Stimulated activated CD4-positive, alpha-beta T cell treated with anti-CD3 and anti-CD28 coated beads, Interleukin-15, amount 100 ng/mL, for 48 hours (primary cell): ENCODE results near the gene AKR7A3.

Experiments
- DNase-seq, 2 donors: peaks; one replicate each; pipeline ENCODE4 v3.0.0-alpha.2; 2020; ENCODE audit warnings: low read depth in 2 of 2

AKR7A3 gene

GRCh38 chr1:19254416-19254815 lies 34.2 kb downstream of the AKR7A3 start:
- no peak for DNase-seq

DNA sequence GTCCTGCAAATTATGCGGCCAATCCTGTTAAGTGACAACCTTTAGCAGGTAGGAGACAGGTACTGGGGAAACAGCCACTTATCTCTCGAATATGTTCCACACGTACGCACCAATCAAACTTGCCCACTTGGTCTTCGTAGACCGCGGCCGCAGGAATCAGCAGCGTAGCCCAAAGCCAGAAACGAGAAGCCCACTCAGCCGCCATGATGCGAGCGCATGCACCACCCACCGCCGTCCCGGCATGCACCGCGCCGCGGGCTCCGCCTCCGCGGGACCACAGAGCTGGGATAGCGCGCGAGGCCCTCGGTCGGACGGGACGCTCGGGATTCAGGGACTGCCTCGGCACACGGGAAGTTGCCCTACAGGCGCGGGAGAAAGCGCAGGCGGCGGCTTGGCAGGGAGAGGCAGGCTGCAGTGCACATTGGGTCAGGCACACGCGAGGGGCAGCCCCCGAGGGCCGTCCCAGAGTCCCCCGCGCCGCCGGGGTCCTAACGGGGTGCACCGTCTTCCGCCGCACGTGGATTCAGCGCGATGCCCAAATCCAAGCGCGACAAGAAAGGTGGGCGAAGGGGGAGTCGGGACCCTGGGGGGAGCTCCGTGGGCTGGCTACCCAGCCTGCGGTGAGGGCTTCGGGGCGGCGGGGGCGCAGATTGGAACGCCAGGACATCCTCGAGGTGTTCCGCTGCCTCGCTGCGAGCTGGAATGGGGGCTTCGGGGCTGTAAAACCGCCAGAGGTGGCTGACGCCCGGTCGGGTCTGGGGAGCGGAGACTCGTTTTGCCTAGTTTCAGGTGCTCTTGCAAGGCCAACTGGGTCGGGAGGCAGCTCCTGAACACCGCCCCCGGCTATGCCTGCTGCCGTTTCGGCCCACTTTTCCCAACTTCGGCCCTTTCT lies 37.0 kb downstream of the AKR7A3 start, which contains the start of the genes EMC1 and MRTO4:
Gene EMC1, minus strand, starts transcription at position 220 of the 892 bp plus-strand sequence. Its CDS starts 15 bp downstream, at position 205.
Gene MRTO4, plus strand, starts transcription at position 501 of the 892 bp plus-strand sequence. Its CDS starts 31 bp downstream, at position 532.
- DNase-seq = peak; percentile 81 to 90

- no peak for DNase-seq
Observed at GRCh38 chr1:19250629-19251304, 37.8 kb downstream of the AKR7A3 start.

- DNase-seq = peak; percentile 46 to 67
Observed at GRCh38 chr1:19240673-19241538, 47.7 kb downstream of the AKR7A3 start.

DNA sequence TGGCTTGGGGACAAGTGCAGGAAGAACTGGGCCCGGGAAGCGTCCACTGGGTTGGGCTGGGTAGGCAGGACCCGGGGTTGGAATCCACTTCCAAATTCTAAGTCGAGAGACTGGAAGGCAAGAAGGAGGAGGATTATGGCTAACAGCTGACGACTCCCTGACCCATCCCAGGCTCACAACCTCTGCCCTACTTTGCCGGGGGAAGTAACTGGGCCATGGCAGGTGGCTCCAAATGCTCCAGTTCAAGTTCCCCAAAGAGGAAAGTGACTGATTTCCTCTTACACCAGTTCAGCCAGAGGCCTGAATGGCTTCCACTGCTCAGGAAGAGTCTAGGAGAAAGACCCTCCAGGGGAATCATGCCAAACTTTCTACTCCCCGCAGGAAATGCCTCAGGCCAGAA lies 48.7 kb downstream of the AKR7A3 start:
- no peak for DNase-seq

GRCh38 chr1:19234224-19234623 lies 54.3 kb downstream of the AKR7A3 start:
- DNase-seq = no peak
